PFSK-1 (cell line): Measurements from ENCODE around the gene CTNNBL1.

Experiments used
- POLR2AphosphoS5 ChIP-seq: IDR thresholded peaks from 2 replicates; pipeline ENCODE4 v1.6.1; 2012; ENCODE audit warnings: low read depth, mild to moderate bottlenecking, control low read depth, low read length, moderate library complexity
- REST ChIP-seq, 2 experiments: IDR thresholded peaks; 2 replicates each; pipeline versions ENCODE4 v1.6.1 to v1.8.0; 2011 to 2012; ENCODE audit warnings: low read depth in 2 of 2, low read length in 2 of 2, control low read depth in 1 of 2, inconsistent platforms in 1 of 2, mild to moderate bottlenecking in 1 of 2, moderate library complexity in 1 of 2; ENCODE audit not compliant: insufficient read depth in 1 of 2
- SIN3A ChIP-seq: IDR thresholded peaks from 2 replicates; pipeline ENCODE4 v1.6.1; 2012; ENCODE audit warnings: mild to moderate bottlenecking, low read length, moderate library complexity, borderline replicate concordance; ENCODE audit not compliant: insufficient read depth

DNA sequence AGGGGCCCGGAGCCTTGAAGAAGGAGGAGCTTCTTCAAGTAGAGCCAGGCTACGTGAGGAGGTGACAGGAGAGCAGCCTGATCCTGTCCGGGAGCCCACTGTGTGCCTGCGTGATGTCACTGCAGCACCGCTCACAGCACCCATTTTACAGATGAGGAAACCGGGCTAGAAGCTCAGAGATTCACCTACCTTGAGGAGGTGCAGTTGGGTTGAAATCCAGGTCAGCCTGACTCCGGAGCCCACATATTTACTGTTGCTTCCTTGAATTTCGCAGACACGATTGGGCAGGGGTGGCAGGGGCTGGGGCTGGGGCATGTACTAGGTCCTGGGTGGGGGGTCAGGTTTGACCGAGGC lies 221.6 kb downstream of the CTNNBL1 start:
- TF ChIP-seq POLR2AphosphoS5 = no peak
- no peak for TF ChIP-seq REST (IDR thresholded peaks at IDR 0.05; ENCODE audit: insufficient read depth in 1 of 2, low read depth in 2 of 2, low read length in 2 of 2)
- TF ChIP-seq SIN3A = no peak
